Activated B cell treated with CpG ODN at 0.5 μM for 24 hours (primary cell): Measurements from ENCODE around the gene ARID4B. TPM values are rescaled to one million over a fixed set of nuclear protein-coding genes. Genes with fewer than 3 reads are reported as not detected.

ENCODE experiments used
- ATAC-seq: fragments of 200-7000 bp; cut with Tn5 transposase; one replicate; pipeline ENCODE4 v1.10.0; 2021; ENCODE audit warnings: low read depth, mild to moderate bottlenecking, moderate library complexity
- CTCF ChIA-PET: fragments of 350-600 bp; sonication (Branson Sonifier 250); formaldehyde crosslinking; loops from one replicate; lab custom pipeline; 2021; ENCODE audit warnings: antibody characterized with exemption; lab: Charles Lee
- POLR2A ChIA-PET: fragments of 350-600 bp; sonication (Branson Sonifier 250); formaldehyde crosslinking; loops from one replicate; lab custom pipeline; 2021; ENCODE audit warnings: antibody characterized with exemption; lab: Charles Lee
- DNase-seq: peaks from one replicate; pipeline ENCODE4 v3.0.0; 2022
- H3K27ac Mint-ChIP-seq: one replicate; pipeline ENCODE4 v1.8.0; 2020; ENCODE audit warnings: mixed read lengths
- H3K27me3 Mint-ChIP-seq: one replicate; pipeline ENCODE4 v1.8.0; 2021; ENCODE audit warnings: mixed read lengths
- H3K36me3 Mint-ChIP-seq: one replicate; pipeline ENCODE4 v1.8.0; 2021; ENCODE audit warnings: low read depth, mixed read lengths
- H3K4me1 Mint-ChIP-seq: one replicate; pipeline ENCODE4 v1.8.0; 2021; ENCODE audit warnings: mixed read lengths
- H3K4me3 Mint-ChIP-seq: one replicate; pipeline ENCODE4 v1.8.0; 2020; ENCODE audit warnings: mild to moderate bottlenecking, mixed read lengths
- H3K9me3 Mint-ChIP-seq: one replicate; pipeline ENCODE4 v1.8.0; 2020; ENCODE audit warnings: mixed read lengths
- CTCF ChIP-seq: fragments of 200-600 bp; IDR thresholded peaks from one replicate; pipeline ENCODE4 v1.8.0; 2022; ENCODE audit warnings: antibody characterized with exemption, mild to moderate bottlenecking
- intact Hi-C: fragments of 100-400 bp; cut with micrococcal nuclease; formaldehyde crosslinking; loops from one replicate; pipeline ENCODE4 v1.15.1; 2024
- total RNA-seq: library from RNA; stranded (reverse); gene quantifications from 2 replicates; pipeline ENCODE4 v1.2.3, GENCODE V29; 2022

Gene ARID4B
- total RNA-seq, 1 donor from 2014 or later: 78.5 TPM

GRCh38 chr1:235351898-235352297 is 23.9 kb upstream of the ARID4B start:
- no peak for TF ChIP-seq CTCF
- intact Hi-C loops: no loop called here
- POLR2A ChIA-PET: interaction anchor here (0.6 kb wide), 1 partner anchor 19 kb away, joined by 8 read pairs; no protein-coding TSS in a partner anchor

GRCh38 chr1:235351441-235351840 is 23.5 kb upstream of the ARID4B start:
- DNase-seq: no peak
- H3K4me3 Mint-ChIP-seq: no peak overlapping the region
- no peaks in the 10 kb centered on the region for H3K27me3 Mint-ChIP-seq
- CTCF ChIA-PET: interaction anchor here (1.1 kb wide), 1 partner anchor 9 kb away, joined by 3 read pairs; no protein-coding TSS in a partner anchor
- intact Hi-C loops: no loop called here
- TF ChIP-seq CTCF: no peak
- no peak overlapping the region for H3K27ac Mint-ChIP-seq
- H3K36me3 Mint-ChIP-seq: peaks cover 3% of the 10 kb centered on the region
- POLR2A ChIA-PET: no interaction called here
- H3K9me3 Mint-ChIP-seq: no peaks in the 10 kb centered on the region
- H3K4me1 Mint-ChIP-seq: no peaks in the 10 kb centered on the region
- ATAC-seq: no peak

More at GRCh38 chr1:235351898-235352297, 23.9 kb upstream of the ARID4B start:
- H3K4me3 Mint-ChIP-seq: no peak overlapping the region
- H3K27ac Mint-ChIP-seq: no peak overlapping the region
- ATAC-seq: no peak
- peaks cover under 1% of the 10 kb centered on the region for H3K36me3 Mint-ChIP-seq
- DNase-seq: no peak
- H3K9me3 Mint-ChIP-seq: no peaks in the 10 kb centered on the region
- H3K27me3 Mint-ChIP-seq: no peaks in the 10 kb centered on the region
- no peaks in the 10 kb centered on the region for H3K4me1 Mint-ChIP-seq
- CTCF ChIA-PET: no interaction called here

- Mint-ChIP-seq H3K9me3 (no peaks in the 10 kb centered on the region), H3K4me1 (no peaks in the 10 kb centered on the region), H3K27ac (no peak overlapping the region), H3K4me3 (no peak overlapping the region), H3K36me3 (peaks cover 45% of the 10 kb centered on the region), H3K27me3 (no peaks in the 10 kb centered on the region)
- intact Hi-C loops: no loop called here
- ATAC-seq (no peak), DNase-seq (no peak)
- no peak for TF ChIP-seq CTCF
- ChIA-PET POLR2A (no interaction called here), CTCF (interaction anchor here (1.0 kb wide), 1 partner anchor 85 kb away, joined by 3 read pairs; no protein-coding TSS in a partner anchor)
Measured at GRCh38 chr1:235343726-235344125, 15.7 kb upstream of the ARID4B start.

GRCh38 chr1:235342471-235342870 is 14.5 kb upstream of the ARID4B start:
- TF ChIP-seq CTCF: no peak
- no peaks in the 10 kb centered on the region for H3K4me1 Mint-ChIP-seq
- peaks cover 52% of the 10 kb centered on the region for H3K36me3 Mint-ChIP-seq
- POLR2A ChIA-PET: no interaction called here
- DNase-seq (no peak), ATAC-seq (no peak)
- intact Hi-C loops: no loop called here
- no peak overlapping the region for H3K4me3 Mint-ChIP-seq
- H3K9me3 Mint-ChIP-seq: no peaks in the 10 kb centered on the region
- H3K27ac Mint-ChIP-seq: no peak overlapping the region
- CTCF ChIA-PET: interaction anchor here (0.6 to 1.9 kb wide), 4 partner anchors 8 to 84 kb away, joined by 3 to 4 read pairs (median 4); no protein-coding TSS in a partner anchor
- H3K27me3 Mint-ChIP-seq: no peaks in the 10 kb centered on the region

GRCh38 chr1:235342039-235342438 is 14.1 kb upstream of the ARID4B start:
- DNase-seq (no peak), ATAC-seq (no peak)
- peaks cover 52% of the 10 kb centered on the region for H3K36me3 Mint-ChIP-seq
- CTCF ChIA-PET: interaction anchor here (0.6 to 1.9 kb wide), 3 partner anchors 9 to 75 kb away, joined by 3 to 4 read pairs (median 4); no protein-coding TSS in a partner anchor
- TF ChIP-seq CTCF: no peak
- H3K27me3 Mint-ChIP-seq: no peaks in the 10 kb centered on the region
- no peak overlapping the region for H3K27ac Mint-ChIP-seq
- intact Hi-C loops: no loop called here
- POLR2A ChIA-PET: no interaction called here
- H3K9me3 Mint-ChIP-seq: no peaks in the 10 kb centered on the region
- H3K4me3 Mint-ChIP-seq: no peak overlapping the region
- H3K4me1 Mint-ChIP-seq: peaks cover 3% of the 10 kb centered on the region
